VCaP (cell line): ENCODE data around the gene ATXN7.

ENCODE experiments used
- H3K27ac ChIP-seq: fragments of 450-650 bp; 2 replicates; pipeline ENCODE4 v1.5.1; 2017
- TF ChIP-seq, protein P1 (sequence below): fragments of 450-650 bp; conservative IDR thresholded peaks from 2 replicates; pipeline ENCODE4 v1.5.1; 2017; ENCODE audit warnings: mild to moderate bottlenecking, moderate library complexity

The ATXN7 gene

DNA sequence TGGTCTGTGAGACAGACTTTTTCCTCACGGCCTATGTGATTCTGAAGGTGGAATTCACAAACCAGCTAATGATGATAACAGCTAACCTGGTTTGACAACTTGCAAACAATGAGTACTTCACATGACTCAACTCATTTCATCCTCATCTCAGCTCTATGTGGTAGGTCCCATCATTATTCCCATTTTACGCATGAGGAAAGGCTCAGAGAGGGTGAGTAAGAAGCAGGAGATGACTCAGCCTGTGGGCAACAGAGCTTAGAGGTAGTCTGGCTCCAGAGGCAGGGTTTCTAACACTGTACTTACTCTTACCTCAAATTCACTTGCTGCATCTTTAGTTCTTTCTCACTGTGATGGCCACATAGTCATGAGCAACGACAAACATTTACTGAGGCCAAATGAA, 185.5 kb downstream of the ATXN7 start:
- TF ChIP-seq, protein P1, sequence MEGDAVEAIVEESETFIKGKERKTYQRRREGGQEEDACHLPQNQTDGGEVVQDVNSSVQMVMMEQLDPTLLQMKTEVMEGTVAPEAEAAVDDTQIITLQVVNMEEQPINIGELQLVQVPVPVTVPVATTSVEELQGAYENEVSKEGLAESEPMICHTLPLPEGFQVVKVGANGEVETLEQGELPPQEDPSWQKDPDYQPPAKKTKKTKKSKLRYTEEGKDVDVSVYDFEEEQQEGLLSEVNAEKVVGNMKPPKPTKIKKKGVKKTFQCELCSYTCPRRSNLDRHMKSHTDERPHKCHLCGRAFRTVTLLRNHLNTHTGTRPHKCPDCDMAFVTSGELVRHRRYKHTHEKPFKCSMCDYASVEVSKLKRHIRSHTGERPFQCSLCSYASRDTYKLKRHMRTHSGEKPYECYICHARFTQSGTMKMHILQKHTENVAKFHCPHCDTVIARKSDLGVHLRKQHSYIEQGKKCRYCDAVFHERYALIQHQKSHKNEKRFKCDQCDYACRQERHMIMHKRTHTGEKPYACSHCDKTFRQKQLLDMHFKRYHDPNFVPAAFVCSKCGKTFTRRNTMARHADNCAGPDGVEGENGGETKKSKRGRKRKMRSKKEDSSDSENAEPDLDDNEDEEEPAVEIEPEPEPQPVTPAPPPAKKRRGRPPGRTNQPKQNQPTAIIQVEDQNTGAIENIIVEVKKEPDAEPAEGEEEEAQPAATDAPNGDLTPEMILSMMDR: no peak
- H3K27ac ChIP-seq: no peak overlapping the region

DNA sequence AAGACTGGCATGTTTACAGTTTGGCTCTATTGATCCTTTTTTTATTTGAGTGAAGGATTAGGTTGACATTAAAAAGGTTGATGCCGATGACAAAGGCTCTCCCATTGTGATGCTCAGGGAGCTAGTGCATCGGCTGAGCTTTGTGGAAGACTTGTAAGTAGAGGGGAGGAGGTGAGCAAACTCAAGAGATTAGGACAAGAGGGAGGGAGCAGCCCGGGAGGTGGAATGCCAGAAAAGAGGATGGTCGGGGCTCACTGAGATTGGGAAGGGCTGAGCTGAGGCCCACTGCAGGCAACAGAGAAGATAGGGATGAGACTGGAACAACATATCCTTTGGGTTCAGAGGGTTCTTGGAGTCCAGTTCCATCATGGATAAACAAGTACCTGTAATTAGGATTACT, 186.2 kb downstream of the ATXN7 start:
- TF ChIP-seq, protein P1: no peak
- H3K27ac ChIP-seq: no peak overlapping the region
